ENCODE results near the gene SLC39A3. TPM values are rescaled to one million over a fixed set of nuclear protein-coding genes. Genes with fewer than 3 reads are reported as not detected.

SLC39A3 gene
- total RNA-seq, 1 experiment from 2014 or later, result 39.1 TPM

DNA sequence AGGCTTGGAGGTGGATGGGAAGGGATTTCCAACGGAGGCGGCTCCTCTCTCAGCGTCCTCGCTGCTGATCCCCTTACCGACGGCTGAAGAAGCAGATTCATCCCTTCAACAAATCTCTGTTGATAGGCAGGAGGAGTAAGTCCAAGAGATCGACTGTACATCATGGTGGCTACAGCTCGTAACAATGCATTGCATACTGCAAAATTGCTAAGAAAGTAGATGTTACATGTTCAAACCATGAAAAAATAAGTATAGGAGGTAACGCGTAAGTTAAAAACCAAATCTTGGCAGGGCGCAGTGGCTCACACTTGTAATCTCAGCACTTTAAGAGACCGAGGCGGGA is 468 bp upstream of the SLC39A3 start:
- H3K9me2 ChIP-seq (ENCODE audit: insufficient read depth), result no peaks in the 10 kb centered on the region
- peaks cover 21% of the 10 kb centered on the region for H3K79me2 ChIP-seq (ENCODE audit: insufficient read depth, low read length)
- no peak overlapping the region for H3K9ac ChIP-seq (ENCODE audit: low read length)
- intact Hi-C loops (cut with micrococcal nuclease), result no loop called here
- H3K4me1 ChIP-seq (ENCODE audit: control insufficient read depth in 1 of 2, insufficient read depth in 2 of 2, low read length in 2 of 2), result peaks cover 0 to 3% of the 10 kb centered on the region in 2 experiments; a peak in 1 of 4 replicates
- H3K36me3 ChIP-seq (ENCODE audit: control insufficient read depth in 1 of 2, insufficient read depth in 2 of 2, low read length in 2 of 2), result peaks cover 3 to 17% of the 10 kb centered on the region in 2 experiments
- peaks cover 0 to 6% of the 10 kb centered on the region in 2 experiments; a peak in 1 of 4 replicates for H3K9me3 ChIP-seq (ENCODE audit: control insufficient read depth in 1 of 2, insufficient read depth in 1 of 2, low read depth in 1 of 2, low read length in 2 of 2)
- H3K27me3 ChIP-seq (ENCODE audit: insufficient read depth, low read length), result peaks cover 8% of the 10 kb centered on the region
- no TSS peak for BruUV-seq (replicated peaks)
- H3K4me2 ChIP-seq (ENCODE audit: low read length), result 0 out of 2 replicates have a peak overlapping the region, but pooled peaks have one; percentile 15
- DNase-seq (ENCODE audit: low read depth, low spot score), result no peak
- H3K27ac ChIP-seq (ENCODE audit: low read depth, low read length), result no peak overlapping the region
- ChIA-PET POLR2A (no interaction called here), CTCF (no interaction called here), RAD21 (ENCODE audit: low non-redundant PET in 1 of 2, low total read pairs in 2 of 2, uncharacterized antibody in 2 of 2, unreplicated experiment in 2 of 2) (no interaction called here)
- H3K4me3 ChIP-seq (replicated peaks in 1 of 2; ENCODE audit: low read depth in 1 of 2, low read length in 2 of 2), result peak overlapping the region; percentile 6 to 96; a peak in 1 of 4 replicates
- TF ChIP-seq ELF1 (IDR thresholded peaks at IDR 0.05; ENCODE audit: borderline replicate concordance, low read depth) (no peak), EGR1 (IDR thresholded peaks at IDR 0.05; ENCODE audit: low read depth) (no peak), YY1 (IDR thresholded peaks at IDR 0.05; ENCODE audit: extremely low read depth, insufficient replicate concordance, low read depth, low read length) (no peak), CBX3 (IDR thresholded peaks at IDR 0.05; ENCODE audit: low read depth) (peak; percentile 8; the same call in 1 of the 2 replicates), ZNF274 (IDR thresholded peaks at IDR 0.05; ENCODE audit: low read depth, low read length) (no peak), POLR2A (IDR thresholded peaks at IDR 0.05; ENCODE audit: borderline replicate concordance, extremely low read depth, insufficient read depth, insufficient read length) (no peak), JUND (IDR thresholded peaks at IDR 0.05) (no peak), TCF7L2 (IDR thresholded peaks at IDR 0.05; ENCODE audit: borderline replicate concordance, extremely low read depth, insufficient read depth, insufficient read length) (no peak), SRF (IDR thresholded peaks at IDR 0.05; ENCODE audit: low read depth) (no peak), EZH2 (IDR thresholded peaks at IDR 0.05) (no peak), EZH2phosphoT487 (IDR thresholded peaks at IDR 0.05; ENCODE audit: borderline replicate concordance) (no peak), FOSL1 (IDR thresholded peaks at IDR 0.05; ENCODE audit: low read depth) (peak; percentile 21; the same call in 1 of the 2 replicates)
- TF ChIP-seq, protein P1, sequence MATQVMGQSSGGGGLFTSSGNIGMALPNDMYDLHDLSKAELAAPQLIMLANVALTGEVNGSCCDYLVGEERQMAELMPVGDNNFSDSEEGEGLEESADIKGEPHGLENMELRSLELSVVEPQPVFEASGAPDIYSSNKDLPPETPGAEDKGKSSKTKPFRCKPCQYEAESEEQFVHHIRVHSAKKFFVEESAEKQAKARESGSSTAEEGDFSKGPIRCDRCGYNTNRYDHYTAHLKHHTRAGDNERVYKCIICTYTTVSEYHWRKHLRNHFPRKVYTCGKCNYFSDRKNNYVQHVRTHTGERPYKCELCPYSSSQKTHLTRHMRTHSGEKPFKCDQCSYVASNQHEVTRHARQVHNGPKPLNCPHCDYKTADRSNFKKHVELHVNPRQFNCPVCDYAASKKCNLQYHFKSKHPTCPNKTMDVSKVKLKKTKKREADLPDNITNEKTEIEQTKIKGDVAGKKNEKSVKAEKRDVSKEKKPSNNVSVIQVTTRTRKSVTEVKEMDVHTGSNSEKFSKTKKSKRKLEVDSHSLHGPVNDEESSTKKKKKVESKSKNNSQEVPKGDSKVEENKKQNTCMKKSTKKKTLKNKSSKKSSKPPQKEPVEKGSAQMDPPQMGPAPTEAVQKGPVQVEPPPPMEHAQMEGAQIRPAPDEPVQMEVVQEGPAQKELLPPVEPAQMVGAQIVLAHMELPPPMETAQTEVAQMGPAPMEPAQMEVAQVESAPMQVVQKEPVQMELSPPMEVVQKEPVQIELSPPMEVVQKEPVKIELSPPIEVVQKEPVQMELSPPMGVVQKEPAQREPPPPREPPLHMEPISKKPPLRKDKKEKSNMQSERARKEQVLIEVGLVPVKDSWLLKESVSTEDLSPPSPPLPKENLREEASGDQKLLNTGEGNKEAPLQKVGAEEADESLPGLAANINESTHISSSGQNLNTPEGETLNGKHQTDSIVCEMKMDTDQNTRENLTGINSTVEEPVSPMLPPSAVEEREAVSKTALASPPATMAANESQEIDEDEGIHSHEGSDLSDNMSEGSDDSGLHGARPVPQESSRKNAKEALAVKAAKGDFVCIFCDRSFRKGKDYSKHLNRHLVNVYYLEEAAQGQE (IDR thresholded peaks at IDR 0.05; ENCODE audit: low read depth), result no peak
- TF ChIP-seq, protein P2, sequence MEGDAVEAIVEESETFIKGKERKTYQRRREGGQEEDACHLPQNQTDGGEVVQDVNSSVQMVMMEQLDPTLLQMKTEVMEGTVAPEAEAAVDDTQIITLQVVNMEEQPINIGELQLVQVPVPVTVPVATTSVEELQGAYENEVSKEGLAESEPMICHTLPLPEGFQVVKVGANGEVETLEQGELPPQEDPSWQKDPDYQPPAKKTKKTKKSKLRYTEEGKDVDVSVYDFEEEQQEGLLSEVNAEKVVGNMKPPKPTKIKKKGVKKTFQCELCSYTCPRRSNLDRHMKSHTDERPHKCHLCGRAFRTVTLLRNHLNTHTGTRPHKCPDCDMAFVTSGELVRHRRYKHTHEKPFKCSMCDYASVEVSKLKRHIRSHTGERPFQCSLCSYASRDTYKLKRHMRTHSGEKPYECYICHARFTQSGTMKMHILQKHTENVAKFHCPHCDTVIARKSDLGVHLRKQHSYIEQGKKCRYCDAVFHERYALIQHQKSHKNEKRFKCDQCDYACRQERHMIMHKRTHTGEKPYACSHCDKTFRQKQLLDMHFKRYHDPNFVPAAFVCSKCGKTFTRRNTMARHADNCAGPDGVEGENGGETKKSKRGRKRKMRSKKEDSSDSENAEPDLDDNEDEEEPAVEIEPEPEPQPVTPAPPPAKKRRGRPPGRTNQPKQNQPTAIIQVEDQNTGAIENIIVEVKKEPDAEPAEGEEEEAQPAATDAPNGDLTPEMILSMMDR (IDR thresholded peaks at IDR 0.05 in 2 of 3, conservative IDR thresholded peaks at IDR 0.05 in 1 of 3; ENCODE audit: borderline replicate concordance in 1 of 3, insufficient read depth in 1 of 3, low read depth in 2 of 3, low read length in 2 of 3), result no peak
- no peak for ATAC-seq
- H2AFZ ChIP-seq (ENCODE audit: low read depth, low read length, poor library complexity, severe bottlenecking), result no peak overlapping the region
- H4K20me1 ChIP-seq (ENCODE audit: insufficient read depth), result no peaks in the 10 kb centered on the region

Measured in HCT116 (cell line).